ENCODE measurements around the gene CMTM8. TPM values are rescaled to one million over a fixed set of nuclear protein-coding genes. Genes with fewer than 3 reads are reported as not detected.

CMTM8 gene
- polyA plus RNA-seq, 6 donors from 2014 or later: 0.44 to 1.3 (median 0.53) TPM; not detected in 1

DNA sequence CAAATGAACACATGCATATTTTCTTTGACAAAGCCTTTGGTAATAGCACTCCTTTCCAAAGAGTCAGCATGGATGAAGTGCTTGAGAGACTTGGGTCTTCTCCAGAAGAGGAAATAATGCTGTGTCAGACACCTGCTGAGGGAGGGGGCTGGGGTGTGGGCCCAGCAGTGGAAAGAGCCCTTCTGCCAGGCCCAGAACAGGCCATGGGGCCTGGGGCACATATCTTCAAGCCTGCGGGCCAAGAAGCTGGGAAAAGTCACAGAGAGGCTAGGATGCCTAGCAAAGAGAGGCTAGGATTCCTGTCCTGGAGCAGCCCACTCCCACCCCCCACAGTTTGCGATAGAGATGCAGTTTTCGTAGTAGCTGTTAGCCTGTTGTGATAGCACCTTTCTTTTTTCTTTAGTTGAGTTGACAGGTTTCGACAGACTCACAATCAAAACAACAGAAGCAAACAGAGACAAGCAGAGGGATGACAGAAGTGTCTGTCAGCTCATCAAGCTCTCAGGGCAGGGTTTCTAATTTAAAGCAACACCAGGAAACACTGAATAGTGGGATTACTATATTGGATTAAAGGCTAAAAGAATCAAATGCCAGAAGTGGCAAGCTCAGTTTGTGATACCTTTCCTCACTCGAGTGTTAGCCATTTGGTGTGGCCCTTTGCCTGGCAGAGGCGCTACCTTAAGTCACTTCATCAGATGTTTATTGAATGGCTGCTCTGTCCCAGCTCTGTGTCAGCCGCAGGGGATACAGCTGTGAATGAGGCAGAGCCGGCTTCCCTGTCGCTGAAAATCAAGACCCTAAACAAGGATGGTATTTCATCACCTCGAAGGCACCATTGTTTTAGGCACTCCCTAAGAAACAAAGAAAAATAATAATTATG is 172.1 kb downstream of the CMTM8 start:
- ATAC-seq (ENCODE audit: low read depth in 2 of 2) (no peak), DNase-seq (no peak)
- Mint-ChIP-seq H3K27me3 (no peaks in the 10 kb centered on the region), H3K4me3 (peak overlapping the region in 1 of 8 donors; percentile 16), H3K27ac (peak overlapping the region in 4 of 6 donors; percentile 16 to 89 (median 60)), H3K9me3 (no peaks in the 10 kb centered on the region), H3K36me3 (no peaks in the 10 kb centered on the region), H3K4me1 (peaks cover 48 to 61% (median 55%) of the 10 kb centered on the region in 3 donors)

GRCh38 chr3:32411442-32411841 is 173.0 kb downstream of the CMTM8 start:
- peak overlapping the region in 1 of 8 donors; percentile 33 for H3K4me3 Mint-ChIP-seq
- DNase-seq (no peak), ATAC-seq (ENCODE audit: low read depth in 2 of 2) (no peak)
- H3K27me3 Mint-ChIP-seq: no peaks in the 10 kb centered on the region
- peaks cover 51 to 61% (median 54%) of the 10 kb centered on the region in 3 donors for H3K4me1 Mint-ChIP-seq
- no peaks in the 10 kb centered on the region for H3K36me3 Mint-ChIP-seq
- H3K27ac Mint-ChIP-seq: peak overlapping the region in 1 of 6 donors; percentile 62
- no peaks in the 10 kb centered on the region for H3K9me3 Mint-ChIP-seq

DNA sequence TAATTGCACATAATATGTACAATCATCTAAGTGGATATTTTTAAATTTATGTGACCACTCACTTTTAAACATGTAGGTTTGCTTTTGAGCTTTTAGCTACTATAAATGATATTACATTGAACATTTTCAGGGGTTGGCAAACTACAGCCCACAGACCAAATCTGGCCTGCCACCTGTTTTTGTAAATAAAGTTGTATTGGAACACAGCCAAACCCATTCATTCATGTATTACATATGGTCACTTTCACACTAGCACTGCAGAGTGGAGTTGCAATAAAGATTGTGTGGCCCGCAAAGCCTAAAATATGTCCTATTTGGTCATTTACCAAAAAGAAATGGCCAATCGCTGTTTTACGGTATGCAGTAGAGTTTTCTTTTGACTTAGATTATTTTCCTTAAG is 174.4 kb downstream of the CMTM8 start:
- H3K27ac Mint-ChIP-seq: peak overlapping the region in 3 of 6 donors; percentile 29 to 89 (median 39)

DNA sequence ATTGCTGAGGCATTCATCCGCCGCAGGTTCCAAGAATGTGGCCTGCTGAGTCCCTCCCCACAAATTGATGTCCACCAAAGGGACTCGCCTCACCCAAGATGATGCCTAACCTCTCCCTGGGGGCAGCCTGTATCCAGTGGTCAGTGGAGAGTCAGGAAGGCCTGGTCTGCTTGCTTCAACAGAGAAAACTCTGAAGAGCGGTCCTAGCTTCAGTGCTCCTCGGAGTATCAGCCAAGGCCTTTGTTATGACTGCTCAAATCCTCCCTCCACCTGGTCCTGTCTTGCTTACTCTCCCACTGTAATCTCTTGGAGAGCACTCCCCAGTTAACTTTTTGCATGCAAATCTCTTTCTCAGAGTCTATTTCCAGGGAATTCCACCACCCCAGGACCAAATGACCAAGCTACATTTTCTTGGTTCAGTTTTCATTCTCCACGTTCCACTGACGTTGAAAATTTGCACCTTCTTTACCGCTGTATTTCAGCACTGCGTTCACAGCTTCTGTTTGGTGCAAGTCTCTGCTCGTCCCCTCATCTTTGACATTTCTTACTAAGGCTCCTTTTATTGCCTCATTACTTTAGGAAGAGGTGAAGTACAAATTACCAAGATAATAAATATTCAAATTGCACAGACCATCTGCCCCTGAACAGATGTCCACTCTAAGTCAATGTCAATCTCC is 175.5 kb downstream of the CMTM8 start:
- no peaks in the 10 kb centered on the region for H3K36me3 Mint-ChIP-seq
- no peaks in the 10 kb centered on the region for H3K27me3 Mint-ChIP-seq
- no peaks in the 10 kb centered on the region for H3K9me3 Mint-ChIP-seq
- H3K4me1 Mint-ChIP-seq: peaks cover 45 to 57% (median 53%) of the 10 kb centered on the region in 3 donors
- ATAC-seq (ENCODE audit: low read depth in 2 of 2) (no peak), DNase-seq (no peak)
- peak overlapping the region; percentile 70 to 97 (median 95) for H3K27ac Mint-ChIP-seq
- H3K4me3 Mint-ChIP-seq: peak overlapping the region in 5 of 8 donors; percentile 50 to 70 (median 60)

More for the DNA sequence above, 174.4 kb downstream of the CMTM8 start:
- DNase-seq: no peak
- Mint-ChIP-seq H3K9me3 (no peaks in the 10 kb centered on the region), H3K4me3 (no peak overlapping the region), H3K36me3 (no peaks in the 10 kb centered on the region), H3K4me1 (peaks cover 43 to 57% (median 43%) of the 10 kb centered on the region in 3 donors), H3K27me3 (no peaks in the 10 kb centered on the region)
- ATAC-seq (ENCODE audit: low read depth in 2 of 2): no peak

DNA sequence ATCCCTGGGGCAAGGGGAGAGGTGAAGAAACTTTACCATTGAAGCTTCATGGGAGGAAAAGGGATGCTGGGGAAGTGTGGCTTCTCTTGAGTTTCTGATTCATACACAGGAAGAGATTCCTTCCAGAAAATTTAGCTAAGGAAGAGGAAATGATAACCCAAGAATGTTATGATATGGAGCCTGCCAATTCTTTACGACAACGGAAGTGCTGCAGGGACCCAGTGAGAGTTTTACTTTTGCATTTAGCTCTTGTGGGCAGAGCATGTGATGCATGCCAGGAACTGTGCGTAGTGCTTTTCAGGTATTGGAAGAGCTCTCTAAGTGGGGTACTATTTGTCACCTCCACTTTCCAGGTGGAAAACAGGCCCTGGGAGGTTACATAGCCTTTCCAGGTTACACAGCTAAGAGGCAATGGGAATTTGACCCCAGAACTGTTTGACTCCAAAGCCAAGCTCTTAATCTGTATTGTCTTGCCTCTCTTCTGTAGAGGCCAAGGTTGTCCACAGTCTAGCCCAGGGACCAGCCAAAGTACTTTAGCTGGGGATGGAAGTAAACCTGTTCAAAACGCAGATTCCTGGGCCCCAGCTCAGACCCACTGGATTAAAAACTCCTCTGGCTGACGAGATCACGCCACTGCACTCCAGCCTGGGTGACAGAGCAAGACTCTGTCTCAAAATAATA is 176.2 kb downstream of the CMTM8 start:
- Mint-ChIP-seq H3K27me3 (no peaks in the 10 kb centered on the region), H3K27ac (peak overlapping the region; percentile 70 to 97 (median 95)), H3K36me3 (no peaks in the 10 kb centered on the region), H3K9me3 (no peaks in the 10 kb centered on the region), H3K4me3 (peak overlapping the region in 6 of 8 donors; percentile 44 to 70 (median 56)), H3K4me1 (peaks cover 48 to 57% (median 56%) of the 10 kb centered on the region in 3 donors)
- DNase-seq (peak; percentile 47), ATAC-seq (ENCODE audit: low read depth in 2 of 2) (peak; percentile 92 to 97)

DNA sequence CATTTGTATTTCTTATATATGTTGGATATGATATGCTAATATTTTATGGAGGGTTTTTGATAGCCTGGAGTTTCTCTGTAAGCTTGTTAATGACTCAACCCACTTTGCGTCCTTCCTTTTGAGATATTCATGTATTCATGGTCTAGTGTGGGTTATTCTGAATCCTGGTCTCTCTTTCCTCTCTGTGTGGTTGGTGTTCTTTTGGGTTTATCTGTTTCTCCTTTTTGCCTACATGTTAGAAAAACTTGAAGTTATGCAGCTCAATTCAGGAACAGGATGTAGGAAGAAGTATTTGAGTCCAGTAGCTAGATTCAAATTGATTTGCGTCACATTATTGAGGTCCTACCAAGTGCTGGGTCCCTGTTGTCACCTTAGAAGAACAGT is 181.3 kb downstream of the CMTM8 start:
- peak; percentile 5 to 8 for ATAC-seq (ENCODE audit: low read depth in 2 of 2)
- no peak for DNase-seq
- no peaks in the 10 kb centered on the region for H3K9me3 Mint-ChIP-seq
- H3K4me3 Mint-ChIP-seq: peak overlapping the region; percentile 68 to 88 (median 80)
- H3K4me1 Mint-ChIP-seq: peaks cover 68 to 79% (median 76%) of the 10 kb centered on the region in 3 donors
- no peaks in the 10 kb centered on the region for H3K27me3 Mint-ChIP-seq
- H3K27ac Mint-ChIP-seq: peak overlapping the region; percentile 86 to 98 (median 96)
- H3K36me3 Mint-ChIP-seq: no peaks in the 10 kb centered on the region

Other genes starting within 250 kb of the CMTM8 start
- 1 to 10 TPM; 2.7 to 7.4 (median 5.3) TPM for gene GPD1L, start 132.1 kb upstream of the CMTM8 start, polyA plus RNA-seq (ENCODE audit: low read depth in 6 of 6)
- gene CMTM7, start 153.2 kb downstream of the CMTM8 start, polyA plus RNA-seq (ENCODE audit: low read depth in 6 of 6): 100 to 1,000 TPM in 2 of 6 donors, 10 to 100 TPM in 4; 56.8 to 116 (median 73.3) TPM